T-helper 2 cell treated with Interferon-gamma antibody and Interleukin-4, amounts not matched to agents 100 ng/mL and 5 ng/mL, for 36 hours (primary cell): Measurements from ENCODE around the gene THAP8. TPM values are rescaled to one million over a fixed set of nuclear protein-coding genes. Genes with fewer than 3 reads are reported as not detected.

Experiments
- intact Hi-C: fragments of 100-400 bp; cut with micrococcal nuclease; formaldehyde crosslinking; loops from one replicate; pipeline ENCODE4 v1.15.1; 2023
- total RNA-seq: library from RNA; stranded (reverse); gene quantifications from 2 replicates; pipeline ENCODE4 v1.2.3, GENCODE V29; 2022

THAP8 gene
- total RNA-seq, 1 donor from 2014 or later, result 4.4 TPM

DNA sequence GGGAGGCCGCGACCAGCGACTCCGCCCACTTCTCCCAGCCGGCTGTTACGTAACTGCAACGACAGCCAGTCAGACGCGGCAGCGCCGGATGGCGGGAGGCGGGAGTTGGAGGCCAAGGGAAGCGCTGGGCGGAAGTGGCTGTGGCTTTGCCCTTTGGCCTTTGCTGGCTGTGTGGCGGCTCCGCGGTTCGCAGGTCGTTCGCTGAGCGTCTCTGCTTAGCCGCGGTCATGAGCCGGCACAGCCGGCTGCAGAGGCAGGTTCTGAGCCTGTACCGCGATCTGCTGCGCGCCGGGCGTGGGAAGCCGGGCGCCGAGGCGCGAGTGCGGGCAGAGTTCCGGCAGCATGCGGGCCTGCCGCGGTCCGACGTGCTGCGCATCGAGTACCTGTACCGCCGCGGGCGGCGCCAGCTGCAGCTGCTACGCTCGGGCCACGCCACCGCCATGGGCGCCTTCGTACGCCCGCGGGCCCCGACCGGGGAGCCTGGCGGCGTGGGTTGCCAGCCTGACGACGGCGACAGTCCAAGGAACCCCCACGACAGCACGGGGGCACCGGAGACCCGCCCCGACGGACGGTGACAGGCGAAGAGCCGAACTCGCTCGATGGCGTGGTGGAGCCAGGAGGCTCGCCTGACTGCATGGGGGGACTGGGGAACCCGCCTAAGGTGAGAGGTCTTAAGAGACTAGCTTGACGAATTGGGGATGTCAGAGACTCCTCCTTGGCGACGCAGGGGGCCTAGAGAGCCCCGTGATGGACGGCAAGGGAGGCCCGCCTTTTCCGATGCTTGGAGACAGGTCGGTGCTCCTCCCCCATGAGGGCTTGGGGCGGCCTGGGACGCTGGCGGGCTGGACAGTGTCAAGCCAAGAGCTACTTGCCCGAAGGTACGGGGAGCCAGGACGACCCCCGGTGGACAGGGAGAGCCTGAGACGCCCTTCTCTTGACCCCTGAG lies 58.8 kb downstream of the THAP8 start, which contains the start of gene SDHAF1:
Gene SDHAF1 (plus strand): TSS at position 141 of the 946 bp plus-strand sequence. CDS start 87 bp downstream, at position 228.
- intact Hi-C loops, result loop anchor here (1.0 to 5.0 kb wide), 3 partner anchors 19 to 122 kb away; partner anchors contain the start of genes ALKBH6, TBCB, THAP8 and WDR62

DNA sequence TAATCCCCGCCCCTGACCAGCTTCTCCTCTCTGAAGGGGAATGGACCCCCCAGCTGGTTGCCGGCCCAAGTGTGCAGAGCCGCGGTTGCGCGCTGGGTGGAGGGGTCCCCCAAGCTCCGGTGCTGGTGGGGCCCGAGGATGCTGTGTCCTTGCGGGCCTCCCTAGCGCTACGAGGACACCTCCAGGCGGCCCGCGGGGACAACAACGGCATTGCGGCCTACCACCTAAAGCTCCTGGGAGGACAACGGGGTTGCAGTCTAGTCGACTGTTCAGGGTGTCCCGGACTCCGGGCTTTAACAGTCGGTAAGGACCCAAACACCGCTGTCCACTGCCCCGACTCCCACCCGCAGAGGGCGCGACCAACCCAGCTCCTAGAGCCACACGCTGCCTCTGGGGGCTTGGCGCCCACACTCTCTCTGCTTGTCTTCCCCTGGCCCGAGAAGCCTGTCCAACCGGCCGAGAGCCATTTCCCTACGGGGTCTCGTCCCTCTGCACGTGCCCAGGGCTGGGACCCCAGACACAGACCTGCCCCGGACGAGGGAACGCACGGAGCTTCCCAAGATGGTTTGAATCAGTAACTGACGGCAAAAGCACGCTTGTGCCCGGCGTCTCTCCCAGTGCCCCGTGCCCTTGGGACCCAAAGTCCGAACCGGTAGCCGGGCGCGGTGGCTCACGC lies 60.0 kb downstream of the THAP8 start:
- intact Hi-C loops, result no loop called here

GRCh38 chr19:35992907-35993765 lies 60.9 kb downstream of the THAP8 start:
- intact Hi-C loops, result no loop called here

- intact Hi-C loops, result no loop called here
Measured at GRCh38 chr19:35991731-35992450, 62.2 kb downstream of the THAP8 start.

DNA sequence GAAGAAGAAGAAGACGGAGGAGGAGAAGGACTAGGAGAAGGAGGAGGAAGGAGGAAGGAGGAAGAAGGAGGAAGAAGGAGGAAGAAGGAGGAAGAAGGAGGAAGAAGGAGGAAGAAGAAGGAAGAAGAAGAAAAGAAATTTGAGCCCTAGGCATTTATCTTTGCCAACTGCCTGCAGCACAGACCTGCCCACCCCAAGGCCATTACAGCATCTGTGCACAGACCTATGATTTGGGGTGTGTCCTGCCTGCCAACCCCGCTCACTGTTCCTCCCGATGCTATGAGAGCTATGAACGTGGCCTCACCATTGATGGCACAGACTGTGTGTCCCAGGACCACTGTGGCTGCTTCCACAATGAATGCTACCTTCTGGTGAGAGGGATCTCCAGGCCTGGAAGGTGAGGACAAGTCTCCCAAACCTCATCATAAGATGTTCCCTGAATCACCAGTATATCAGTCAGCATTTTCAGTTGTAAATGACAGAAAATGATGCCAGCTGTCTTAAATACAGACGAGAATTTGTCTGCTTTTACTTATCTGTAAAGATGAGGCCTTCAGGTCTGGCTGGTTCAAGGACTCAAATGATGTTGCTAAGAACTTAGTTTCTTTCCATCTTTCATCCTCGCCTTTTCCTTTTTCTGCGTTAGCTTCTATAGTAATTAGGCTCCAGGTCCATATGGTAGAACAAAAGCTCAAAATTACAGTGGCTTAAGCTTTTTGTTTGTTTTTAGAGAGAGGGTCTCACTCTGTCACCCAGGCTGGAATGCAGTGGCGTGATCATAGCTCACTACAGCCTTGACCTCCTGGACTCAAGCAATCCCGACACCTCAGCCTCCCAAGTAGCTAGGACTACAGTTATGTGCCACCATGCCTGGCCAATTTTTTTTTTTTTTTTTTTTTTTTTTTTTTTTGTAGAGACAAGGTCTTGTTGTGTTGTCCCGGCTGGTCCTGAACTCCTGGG lies 63.0 kb downstream of the THAP8 start:
- intact Hi-C loops, result no loop called here

GRCh38 chr19:35990156-35990555 lies 63.9 kb downstream of the THAP8 start:
- intact Hi-C loops, result no loop called here

DNA sequence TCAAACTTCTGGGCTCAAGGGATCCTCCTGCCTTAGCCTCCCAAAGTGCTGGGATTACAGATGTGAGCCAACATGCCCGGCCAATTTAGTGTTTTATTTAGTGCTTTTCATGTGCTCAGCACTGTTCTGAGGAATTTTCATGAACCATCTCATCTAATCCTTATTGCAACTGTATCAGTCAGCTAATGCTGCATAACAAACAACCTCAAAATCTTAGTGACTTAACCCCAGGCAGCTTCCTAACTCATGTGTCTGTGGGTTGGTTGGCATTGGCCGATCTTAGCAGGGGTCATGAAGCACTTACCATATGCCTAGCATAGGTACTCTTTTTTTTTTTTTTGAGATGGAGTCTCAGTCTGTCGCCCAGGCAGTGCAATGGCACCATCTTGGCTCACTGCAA lies 65.3 kb downstream of the THAP8 start:
- intact Hi-C loops, result no loop called here

GRCh38 chr19:35987571-35987896 lies 66.6 kb downstream of the THAP8 start:
- intact Hi-C loops, result no loop called here

GRCh38 chr19:35986664-35987570 lies 67.2 kb downstream of the THAP8 start:
- intact Hi-C loops, result no loop called here

GRCh38 chr19:35986111-35986510 lies 68.0 kb downstream of the THAP8 start:
- intact Hi-C loops, result no loop called here

Other genes with a start within 250 kb of the THAP8 start
- not detected in 2 replicates for gene PRODH2, start 241.4 kb downstream of the THAP8 start, total RNA-seq
- not detected in 2 replicates for gene NPHS1, start 201.8 kb downstream of the THAP8 start, total RNA-seq
- gene KIRREL2, start 197.4 kb downstream of the THAP8 start, total RNA-seq, result 0.20 and 0.25 TPM in 2 replicates
- gene APLP1, start 185.7 kb downstream of the THAP8 start, total RNA-seq, result 0.86 and 2.0 TPM in 2 replicates
- gene NFKBID, start 153.7 kb downstream of the THAP8 start, total RNA-seq, result 42.7 and 43.0 TPM in 2 replicates
- 93.1 and 96.2 TPM in 2 replicates for gene HCST, start 151.8 kb downstream of the THAP8 start, total RNA-seq
- 0.52 TPM in 1 of 2 replicates, not detected in the other for gene TYROBP, start 146.0 kb downstream of the THAP8 start, total RNA-seq
- gene LRFN3, start 117.9 kb downstream of the THAP8 start, total RNA-seq, result 9.7 and 11.4 TPM in 2 replicates
- 16.1 and 16.7 TPM in 2 replicates for gene SDHAF1, start 59.1 kb downstream of the THAP8 start, total RNA-seq
- gene SYNE4, start 45.5 kb downstream of the THAP8 start, total RNA-seq, result 2.6 and 2.7 TPM in 2 replicates
- 34.6 and 39.2 TPM in 2 replicates for gene ALKBH6, start 40.1 kb downstream of the THAP8 start, total RNA-seq
- gene CLIP3, start 21.4 kb downstream of the THAP8 start, total RNA-seq, result 3.0 and 5.1 TPM in 2 replicates
- gene WDR62, start 612 bp upstream of the THAP8 start, total RNA-seq, result 32.6 and 32.8 TPM in 2 replicates
- not detected in 2 replicates for gene OVOL3, start 56.9 kb upstream of the THAP8 start, total RNA-seq
- 50.0 and 58.2 TPM in 2 replicates for gene POLR2I, start 60.6 kb upstream of the THAP8 start, total RNA-seq
- 184 and 185 TPM in 2 replicates for gene TBCB, start 61.2 kb upstream of the THAP8 start, total RNA-seq
- gene CAPNS1, start 85.8 kb upstream of the THAP8 start, total RNA-seq, result 500 TPM in 2 replicates
- gene COX7A1, start 98.2 kb upstream of the THAP8 start, total RNA-seq, result not detected in 2 replicates
- 2.0 and 3.0 TPM in 2 replicates for gene ZNF565, start 160.4 kb upstream of the THAP8 start, total RNA-seq
- gene ZNF146, start 160.8 kb upstream of the THAP8 start, total RNA-seq, result 53.9 and 59.3 TPM in 2 replicates